Activated T-helper 2 cell treated with anti-CD3 and anti-CD28 coated beads, Interferon-gamma antibody, Interleukin-2, Interleukin-4, amounts not matched to agents 10 μg/mL and 5 μg/mL and 100 μg/mL, durations not matched to agents 14 hours and 24 hours and 36 hours (primary cell): ENCODE results near the gene BAK1. TPM values are rescaled to one million over a fixed set of nuclear protein-coding genes. Genes with fewer than 3 reads are reported as not detected.
"Not testable (repeated sequence)": the region's sequence is repeated elsewhere in the genome, so short reads cannot be mapped to it uniquely, and the experiment has no call there.

Source experiments
- DNase-seq: peaks from one replicate; pipeline ENCODE4 v3.0.0; 2021; ENCODE audit warnings: low spot score
- H3K27ac Mint-ChIP-seq: one replicate; pipeline ENCODE4 v1.8.0; 2021; ENCODE audit warnings: mixed read lengths
- H3K27me3 Mint-ChIP-seq: one replicate; pipeline ENCODE4 v1.8.0; 2021; ENCODE audit warnings: low read depth, mixed read lengths
- H3K36me3 Mint-ChIP-seq: one replicate; pipeline ENCODE4 v1.8.0; 2021; ENCODE audit warnings: low read depth, mixed read lengths
- H3K4me1 Mint-ChIP-seq: one replicate; pipeline ENCODE4 v1.8.0; 2021; ENCODE audit warnings: low read depth, mixed read lengths
- H3K4me3 Mint-ChIP-seq: one replicate; pipeline ENCODE4 v1.8.0; 2021; ENCODE audit warnings: low read depth, mild to moderate bottlenecking, moderate library complexity, mixed read lengths
- H3K9me3 Mint-ChIP-seq: one replicate; pipeline ENCODE4 v1.8.0; 2021; ENCODE audit warnings: mixed read lengths
- intact Hi-C: fragments of 100-400 bp; cut with micrococcal nuclease; formaldehyde crosslinking; loops from one replicate; pipeline ENCODE4 v1.15.1; 2023
- total RNA-seq: library from RNA; stranded (reverse); gene quantifications from 2 replicates; pipeline ENCODE4 v1.2.3, GENCODE V29; 2022

The BAK1 gene
- total RNA-seq, 1 donor from 2014 or later = 53.4 TPM

DNA sequence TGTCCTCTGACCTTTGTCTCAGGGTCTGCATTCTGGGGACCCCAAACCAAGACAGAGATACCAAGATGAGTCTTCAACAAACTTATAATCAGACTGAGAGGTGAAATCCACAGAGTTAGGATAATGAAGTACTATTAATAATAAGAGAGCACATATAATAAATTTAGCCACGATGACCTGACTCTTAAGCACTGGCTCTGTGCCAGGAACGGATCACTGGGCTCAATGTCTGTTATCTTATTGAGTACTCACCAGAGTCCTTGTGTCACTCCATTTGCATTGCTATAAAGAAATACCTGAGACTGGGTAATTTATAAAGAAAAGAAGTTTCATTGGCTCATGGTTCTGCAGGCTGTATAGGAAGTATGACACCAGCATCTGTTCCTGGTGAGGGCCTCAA is 22.1 kb upstream of the BAK1 start:
- H3K27ac Mint-ChIP-seq = no peak overlapping the region
- DNase-seq = no peak
- no peaks in the 10 kb centered on the region for H3K36me3 Mint-ChIP-seq
- H3K4me1 Mint-ChIP-seq = no peaks in the 10 kb centered on the region
- no peaks in the 10 kb centered on the region for H3K9me3 Mint-ChIP-seq
- intact Hi-C loops = no loop called here
- peaks cover 13% of the 10 kb centered on the region for H3K27me3 Mint-ChIP-seq
- no peak overlapping the region for H3K4me3 Mint-ChIP-seq

DNA sequence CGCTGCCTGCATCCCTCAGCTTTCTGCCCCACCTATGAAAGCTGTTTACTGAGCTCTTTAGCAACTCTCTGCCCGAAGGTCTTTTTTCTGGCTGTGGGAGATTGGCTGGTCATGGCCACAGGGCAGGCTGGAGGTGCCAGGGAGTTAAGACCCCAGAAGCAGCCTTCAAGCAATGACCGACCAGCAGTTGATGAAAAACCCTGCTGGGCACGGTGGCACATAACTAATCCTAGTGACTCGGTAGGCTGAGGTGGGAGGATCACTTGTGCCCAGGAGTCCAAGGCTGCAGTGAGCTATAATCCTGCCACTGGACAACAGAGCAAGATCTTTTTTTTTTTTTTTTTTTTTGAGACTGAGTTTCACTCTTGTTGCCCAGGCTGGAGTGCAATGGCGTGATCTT is 20.7 kb upstream of the BAK1 start:
- Mint-ChIP-seq H3K27ac (no peak overlapping the region), H3K4me1 (peaks cover 4% of the 10 kb centered on the region), H3K4me3 (no peak overlapping the region), H3K27me3 (peaks cover 13% of the 10 kb centered on the region), H3K36me3 (no peaks in the 10 kb centered on the region), H3K9me3 (no peaks in the 10 kb centered on the region)
- no peak for DNase-seq
- intact Hi-C loops = no loop called here

DNA sequence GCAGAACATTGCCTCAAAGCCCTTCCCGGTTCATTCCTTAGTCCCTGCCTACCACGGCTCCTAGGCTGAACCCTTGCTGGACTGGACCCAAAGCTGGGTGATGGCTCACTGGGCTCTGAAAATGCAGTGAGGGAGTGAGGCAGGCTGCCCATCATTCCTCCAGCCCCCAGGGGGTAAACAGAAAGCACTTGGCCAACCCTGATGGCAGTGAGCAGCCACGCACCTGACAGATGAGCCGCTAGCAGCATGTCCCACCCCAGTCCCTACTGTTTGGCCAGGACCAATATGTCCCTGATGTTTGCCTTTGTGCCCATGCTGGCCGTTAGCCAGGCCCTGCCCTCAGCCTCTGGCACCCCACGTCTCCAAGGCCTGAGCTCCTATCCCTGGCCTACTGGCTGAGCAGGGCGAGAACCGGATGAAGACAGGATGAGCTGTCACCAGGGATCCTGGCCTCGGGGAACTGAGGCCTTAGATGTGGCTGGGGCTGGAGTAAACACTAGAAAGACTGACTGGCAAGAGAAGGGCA is 19.4 kb upstream of the BAK1 start:
- no peak overlapping the region for H3K27ac Mint-ChIP-seq
- H3K4me1 Mint-ChIP-seq = peaks cover 4% of the 10 kb centered on the region
- DNase-seq = no peak
- H3K27me3 Mint-ChIP-seq = peaks cover 9% of the 10 kb centered on the region
- intact Hi-C loops = no loop called here
- H3K36me3 Mint-ChIP-seq = no peaks in the 10 kb centered on the region
- no peaks in the 10 kb centered on the region for H3K9me3 Mint-ChIP-seq
- H3K4me3 Mint-ChIP-seq = no peak overlapping the region

DNA sequence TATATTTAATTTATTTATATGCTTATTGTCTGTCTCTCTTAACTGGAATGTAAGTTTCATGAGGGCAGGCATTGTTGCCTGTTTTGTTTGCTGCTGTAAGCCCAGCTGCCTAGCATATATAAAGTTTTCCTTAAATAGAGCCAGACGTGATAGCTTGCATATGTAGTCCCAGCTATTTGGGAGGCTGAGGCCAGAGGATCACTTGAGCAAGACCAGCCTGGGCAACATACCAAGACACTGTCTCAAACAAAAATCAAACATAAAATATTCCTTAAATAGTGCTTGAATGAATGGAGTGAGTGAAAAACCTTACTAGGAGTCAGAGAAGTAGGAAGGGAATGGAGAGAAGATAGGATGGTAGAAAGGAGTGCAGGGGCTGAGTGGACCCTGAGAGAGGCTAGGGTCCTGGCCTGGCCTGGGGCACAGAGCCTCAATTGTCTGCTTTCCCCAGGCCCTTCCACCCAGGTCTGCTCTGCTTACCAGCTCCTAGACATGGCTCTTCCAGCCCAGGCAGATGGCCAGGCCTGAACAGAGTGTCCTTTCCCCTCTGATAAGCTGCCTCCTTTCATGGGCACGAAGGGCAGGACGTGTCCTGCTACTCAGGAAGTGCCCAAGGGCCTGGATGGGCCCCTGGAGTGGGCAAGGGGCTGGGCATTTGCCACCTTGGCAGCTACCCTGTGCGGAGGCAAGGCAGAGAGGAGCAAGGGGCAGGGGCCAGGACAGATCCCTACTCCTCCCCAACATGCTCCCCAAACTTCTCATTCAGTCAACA is 17.7 kb upstream of the BAK1 start:
- no peak overlapping the region for H3K4me3 Mint-ChIP-seq
- intact Hi-C loops = no loop called here
- no peaks in the 10 kb centered on the region for H3K9me3 Mint-ChIP-seq
- peaks cover 10% of the 10 kb centered on the region for H3K27me3 Mint-ChIP-seq
- H3K4me1 Mint-ChIP-seq = peaks cover 10% of the 10 kb centered on the region
- no peaks in the 10 kb centered on the region for H3K36me3 Mint-ChIP-seq
- DNase-seq = no peak
- no peak overlapping the region for H3K27ac Mint-ChIP-seq

DNA sequence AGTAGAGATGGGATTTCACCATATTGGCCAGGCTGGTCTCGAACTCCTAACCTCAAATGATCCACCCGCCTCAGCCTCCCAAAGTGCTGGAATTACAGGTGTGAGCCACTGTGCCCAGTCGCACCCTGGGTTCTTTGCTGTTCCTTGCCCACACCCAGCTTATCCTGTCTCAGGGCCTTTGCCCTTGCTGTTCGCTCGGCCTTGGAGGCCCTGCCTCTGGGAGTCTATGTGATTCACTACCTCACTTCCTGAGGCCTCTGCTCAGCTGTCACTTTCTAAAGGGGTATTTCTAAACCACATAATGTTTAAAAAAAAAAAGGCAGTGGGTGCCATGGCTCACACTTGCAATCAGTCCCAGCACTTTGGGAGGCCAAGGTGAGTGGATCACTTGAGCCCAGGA is 16.8 kb upstream of the BAK1 start:
- H3K27ac Mint-ChIP-seq, intact Hi-C loops, DNase-seq, H3K27me3 Mint-ChIP-seq, H3K36me3 Mint-ChIP-seq, H3K4me3 Mint-ChIP-seq, H3K9me3 Mint-ChIP-seq: not testable (repeated sequence)
- peaks cover 16% of the 10 kb centered on the region for H3K4me1 Mint-ChIP-seq

DNA sequence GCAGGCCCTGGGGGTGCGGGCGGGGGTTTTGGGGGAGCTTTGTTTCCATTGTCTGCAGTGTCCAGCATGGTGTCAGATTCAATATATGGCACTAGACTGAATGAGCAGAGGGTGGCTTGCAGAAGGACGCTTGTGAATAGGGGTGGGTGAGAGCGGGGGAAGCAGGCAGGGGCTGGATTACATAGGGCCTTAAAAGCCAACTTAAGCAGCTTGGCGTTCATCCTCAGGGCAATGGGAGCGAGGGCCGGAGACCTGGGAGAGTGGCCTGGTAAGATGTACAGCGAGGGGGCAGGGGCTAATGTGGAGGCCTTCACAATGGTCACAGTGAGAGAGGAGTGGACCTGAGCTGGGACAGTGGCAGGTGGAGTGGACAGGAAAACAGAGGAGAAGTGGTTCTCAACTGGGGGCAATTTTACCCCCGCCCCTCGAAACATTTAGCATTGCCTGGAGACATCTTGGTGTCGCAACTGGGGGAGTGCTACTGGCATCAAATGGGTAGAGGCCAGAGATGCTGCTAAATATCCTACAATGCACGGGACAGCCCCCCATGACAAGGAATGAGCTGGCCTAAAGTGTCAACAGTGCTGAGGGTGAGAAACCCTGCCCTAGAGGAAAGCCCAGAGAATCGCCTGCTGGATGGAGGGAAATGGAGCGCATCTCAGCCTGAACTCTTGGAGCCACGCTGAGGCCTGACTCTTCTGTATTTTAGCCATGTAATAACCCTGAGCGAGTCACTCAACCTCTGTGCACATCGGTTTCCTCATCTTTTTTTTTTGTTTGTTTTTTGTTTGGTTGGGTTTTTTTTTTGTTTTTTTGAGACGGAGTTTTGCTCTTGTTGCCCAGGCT is 15.1 kb upstream of the BAK1 start:
- H3K4me1 Mint-ChIP-seq = peaks cover 22% of the 10 kb centered on the region
- H3K27me3 Mint-ChIP-seq = peaks cover 2% of the 10 kb centered on the region
- H3K9me3 Mint-ChIP-seq = no peaks in the 10 kb centered on the region
- H3K36me3 Mint-ChIP-seq = no peaks in the 10 kb centered on the region
- intact Hi-C loops = no loop called here
- no peak for DNase-seq
- no peak overlapping the region for H3K27ac Mint-ChIP-seq
- H3K4me3 Mint-ChIP-seq = no peak overlapping the region

DNA sequence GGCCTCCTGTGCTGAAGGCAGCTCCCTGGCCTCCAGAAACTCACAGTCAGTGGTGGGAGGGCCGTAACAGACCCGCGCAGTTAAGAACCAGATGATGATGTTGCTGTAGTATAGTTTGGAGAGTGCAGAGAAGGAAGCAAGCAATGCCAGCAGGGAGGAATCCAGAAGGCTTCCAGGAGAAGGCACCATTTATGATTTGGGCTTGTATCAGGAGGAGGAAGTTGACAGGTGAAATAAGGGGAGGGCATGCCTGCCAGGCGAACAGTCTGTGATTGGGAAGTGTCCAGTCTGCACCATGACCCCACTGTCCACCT is 13.3 kb upstream of the BAK1 start:
- no peak for DNase-seq
- Mint-ChIP-seq H3K4me3 (peak overlapping the region; percentile 73), H3K27ac (no peak overlapping the region), H3K4me1 (peaks cover 22% of the 10 kb centered on the region), H3K36me3 (no peaks in the 10 kb centered on the region), H3K9me3 (no peaks in the 10 kb centered on the region), H3K27me3 (peaks cover 2% of the 10 kb centered on the region)
- intact Hi-C loops = no loop called here

DNA sequence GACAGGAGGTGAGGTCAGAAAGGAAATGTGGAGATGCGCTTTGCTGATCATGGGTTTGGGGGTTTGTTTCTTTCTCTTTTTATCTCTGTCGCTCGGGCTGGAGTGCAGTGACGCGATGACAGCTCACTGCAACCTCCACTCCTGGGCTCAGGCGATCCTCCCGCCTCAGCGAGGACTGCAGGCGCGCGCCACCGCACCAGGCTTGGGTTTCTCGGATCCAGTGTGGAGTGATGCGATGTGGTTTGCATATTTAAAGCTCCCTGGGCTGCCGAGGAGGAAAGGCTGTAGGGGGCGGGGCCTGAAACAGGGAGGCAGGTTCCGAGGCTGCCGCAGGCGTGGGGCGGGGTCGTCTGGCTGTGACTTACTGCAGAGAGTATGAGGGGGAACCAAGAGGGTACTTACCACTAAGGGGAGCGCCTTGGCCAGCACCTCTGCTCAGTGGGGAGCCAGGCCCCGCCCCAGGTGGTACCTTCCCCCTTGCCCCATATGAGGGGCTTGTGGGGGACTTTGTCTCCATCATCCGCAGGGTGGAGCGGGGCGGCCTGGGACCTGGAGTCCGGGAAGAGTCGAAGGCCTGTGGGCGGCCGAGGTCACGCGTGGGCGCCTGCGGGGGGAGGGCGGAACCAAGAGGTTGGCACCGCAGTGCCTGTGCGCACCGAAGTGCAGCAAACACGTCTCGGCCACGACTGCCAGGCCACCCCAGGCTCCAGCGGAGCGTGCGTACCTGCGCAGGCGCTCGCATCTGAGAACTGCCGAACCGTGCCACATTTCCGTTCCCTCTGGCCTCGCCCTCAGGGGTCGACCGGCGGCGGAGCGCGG is 12.7 kb upstream of the BAK1 start:
- H3K4me1 Mint-ChIP-seq = peaks cover 22% of the 10 kb centered on the region
- no peak overlapping the region for H3K27ac Mint-ChIP-seq
- peaks cover 2% of the 10 kb centered on the region for H3K27me3 Mint-ChIP-seq
- no peak for DNase-seq
- no peaks in the 10 kb centered on the region for H3K9me3 Mint-ChIP-seq
- no peaks in the 10 kb centered on the region for H3K36me3 Mint-ChIP-seq
- H3K4me3 Mint-ChIP-seq = peak overlapping the region; percentile 73
- intact Hi-C loops = no loop called here

DNA sequence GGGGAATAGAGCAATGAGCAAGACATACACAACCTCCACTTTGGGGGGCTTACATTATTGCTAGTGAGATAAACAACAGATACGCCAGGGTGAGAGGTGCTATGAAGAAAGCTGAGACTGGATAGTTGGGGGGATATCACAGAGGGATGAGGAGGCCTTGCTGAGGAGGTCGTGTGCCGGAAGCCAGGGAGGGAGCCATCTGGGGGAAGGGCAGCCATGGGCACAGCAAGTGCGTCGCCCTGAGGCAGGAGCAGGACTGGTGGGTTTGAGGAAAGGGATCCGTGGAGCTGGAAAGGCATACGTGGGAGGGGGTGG is 12.2 kb upstream of the BAK1 start:
- H3K4me3 Mint-ChIP-seq = peak overlapping the region; percentile 3
- no peak for DNase-seq
- H3K27ac Mint-ChIP-seq = no peak overlapping the region
- peaks cover 22% of the 10 kb centered on the region for H3K4me1 Mint-ChIP-seq
- H3K36me3 Mint-ChIP-seq = no peaks in the 10 kb centered on the region
- peaks cover 2% of the 10 kb centered on the region for H3K27me3 Mint-ChIP-seq
- no peaks in the 10 kb centered on the region for H3K9me3 Mint-ChIP-seq
- intact Hi-C loops = no loop called here

DNA sequence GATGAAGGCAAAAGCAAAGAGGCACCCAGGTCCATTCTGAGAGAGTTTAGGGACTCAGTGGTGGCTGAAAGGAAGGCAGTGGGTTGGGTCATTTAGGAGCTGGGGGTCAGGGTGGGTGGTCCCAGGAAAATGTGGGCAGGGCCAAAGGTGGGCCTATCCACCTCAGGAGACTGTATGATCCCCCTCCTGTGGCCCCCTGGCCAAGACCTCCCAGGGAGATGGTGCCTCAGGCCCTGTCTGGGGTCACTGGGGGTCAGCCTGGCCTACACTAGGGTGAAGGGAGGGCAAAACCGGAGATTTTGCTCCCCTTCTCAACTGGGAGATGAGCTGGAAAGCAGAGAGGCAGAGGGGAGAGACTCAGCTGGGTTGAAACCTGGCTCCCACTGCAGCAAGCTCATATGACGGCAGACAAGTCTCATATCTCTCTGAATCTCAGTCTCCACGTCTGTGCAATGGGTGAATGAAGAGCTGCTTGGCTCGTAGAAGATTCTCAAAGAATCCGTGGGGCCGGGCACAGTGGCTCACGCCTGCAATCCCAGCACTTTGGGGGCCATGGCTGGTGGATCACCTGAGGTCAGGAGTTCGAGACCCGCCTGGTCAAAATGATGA is 11.5 kb upstream of the BAK1 start:
- Mint-ChIP-seq H3K9me3 (no peaks in the 10 kb centered on the region), H3K27ac (no peak overlapping the region), H3K4me1 (peaks cover 18% of the 10 kb centered on the region), H3K36me3 (no peaks in the 10 kb centered on the region), H3K4me3 (no peak overlapping the region), H3K27me3 (peaks cover 2% of the 10 kb centered on the region)
- intact Hi-C loops = no loop called here
- DNase-seq = no peak

DNA sequence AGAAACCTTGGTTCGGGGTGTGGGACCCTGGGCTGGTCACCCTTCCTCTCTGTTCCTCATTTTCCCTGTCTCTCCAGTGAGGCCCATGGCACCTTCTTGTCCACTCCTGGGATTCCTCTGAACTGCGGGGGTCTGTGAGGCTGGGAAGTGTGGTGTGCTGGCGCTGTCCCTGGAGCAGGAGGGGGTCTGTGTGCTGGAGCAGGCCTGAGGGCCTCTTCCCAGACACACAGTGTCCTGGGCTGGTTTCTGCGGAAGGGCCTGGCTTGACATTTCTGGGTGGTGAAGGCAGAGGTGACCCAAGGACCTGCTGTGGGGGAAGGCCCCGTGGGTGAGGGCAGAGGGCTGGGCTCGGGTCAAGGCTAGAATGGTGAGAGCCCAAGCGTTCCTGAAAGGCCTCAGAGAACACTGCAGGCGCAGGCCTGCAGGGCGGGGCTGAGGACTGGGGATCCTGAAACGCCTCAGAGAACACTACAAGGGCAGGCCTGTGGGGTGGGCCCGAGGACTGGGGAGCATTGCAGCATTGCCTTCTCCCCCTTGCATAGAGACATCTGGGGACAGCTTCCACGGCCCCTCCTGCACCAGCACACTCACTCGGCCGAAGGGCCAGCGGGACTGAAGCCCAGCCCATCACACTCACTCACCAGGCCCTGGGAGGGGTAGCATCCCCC is 10.6 kb upstream of the BAK1 start:
- Mint-ChIP-seq H3K4me3 (no peak overlapping the region), H3K27ac (no peak overlapping the region), H3K4me1 (peaks cover 23% of the 10 kb centered on the region), H3K36me3 (no peaks in the 10 kb centered on the region), H3K27me3 (peaks cover 2% of the 10 kb centered on the region), H3K9me3 (no peaks in the 10 kb centered on the region)
- intact Hi-C loops = loop anchor here (1.0 kb wide), 1 partner anchor 42 kb away; no protein-coding TSS in a partner anchor
- DNase-seq = no peak
